Measurements from ENCODE around the gene ZNRF2. TPM values are rescaled to one million over a fixed set of nuclear protein-coding genes. Genes with fewer than 3 reads are reported as not detected.
A peak's percentile ranks its signal among the peaks of the same experiment; 100 is the strongest.

ZNRF2 gene
- total and polyA plus RNA-seq, 10 of the 15 experiments (the other 5 are each of a cell fraction or from before 2014, with no cell fraction given): 1.2 to 20.4 (median 9.5) TPM

DNA sequence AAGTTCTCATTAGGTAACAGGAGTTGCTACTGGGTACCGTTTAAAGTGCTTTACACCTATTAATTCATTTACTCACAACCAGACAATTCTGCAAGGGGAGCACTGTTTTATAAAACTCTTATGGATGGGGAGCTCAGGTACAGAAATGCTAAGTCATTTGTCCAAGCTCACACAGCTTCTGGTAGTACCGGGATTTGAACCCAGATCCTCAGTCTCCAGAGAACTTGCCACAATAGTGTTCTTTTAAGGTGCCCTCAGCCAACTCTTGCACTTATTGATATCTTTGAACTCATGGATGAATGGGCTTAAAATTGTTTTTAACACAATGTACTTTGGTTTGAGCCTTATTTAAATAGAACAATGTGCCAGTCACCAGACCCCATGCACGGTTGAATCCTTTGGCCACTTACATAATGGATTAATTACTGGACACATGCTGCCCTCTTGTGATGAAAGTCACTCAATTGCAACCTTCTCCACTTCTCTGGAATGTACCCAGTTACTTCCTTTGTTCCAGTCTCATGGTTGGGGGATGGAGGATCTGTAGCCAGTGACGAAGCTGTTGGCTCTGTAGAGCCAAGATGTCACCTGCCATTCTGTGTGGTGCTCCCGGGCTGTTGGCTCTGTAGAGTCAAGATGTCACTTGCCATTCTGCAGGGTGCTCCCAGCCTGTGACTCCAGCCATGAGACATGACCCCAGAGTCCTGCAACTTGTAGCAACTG lies 128.5 kb downstream of the ZNRF2 start:
- Histone ChIP-seq H3K79me2 (ENCODE audit: control insufficient read depth, insufficient read depth, low read length) (no peaks in the 10 kb centered on the region), H3K4me1 (ENCODE audit: control insufficient read depth, insufficient read depth, low read length) (peaks cover 8% of the 10 kb centered on the region), H3K9ac (ENCODE audit: control insufficient read depth, insufficient read depth, low read length) (no peak overlapping the region), H3K4me2 (ENCODE audit: control insufficient read depth, insufficient read depth) (no peak overlapping the region), H3K4me3 (no peak overlapping the region), H3K36me3 (ENCODE audit: control insufficient read depth in 2 of 2, insufficient read depth in 2 of 2, low read length in 1 of 2) (no peaks in the 10 kb centered on the region), H3K9me3 (replicated peaks; ENCODE audit: control insufficient read depth, insufficient read depth, low read length) (peaks cover 3% of the 10 kb centered on the region; the same call in 1 of the 3 replicates), H3K27ac (ENCODE audit: control insufficient read depth, insufficient read depth) (no peak overlapping the region), H2AFZ (ENCODE audit: control insufficient read depth, low read depth, low read length) (no peak overlapping the region), H3K27me3 (replicated peaks in 1 of 2; ENCODE audit: control insufficient read depth in 2 of 2, insufficient read depth in 2 of 2, low read length in 1 of 2) (no peaks in the 10 kb centered on the region), H4K20me1 (ENCODE audit: control insufficient read depth, insufficient read depth) (no peaks in the 10 kb centered on the region)
- RAD21 ChIA-PET (ENCODE audit: unreplicated experiment): interaction anchor here (2.3 to 3.1 kb wide), 2 partner anchors 90 to 136 kb away, joined by 7 to 20 read pairs; no protein-coding TSS in a partner anchor
- ATAC-seq (peak; percentile 75), FAIRE-seq (no peak), DNase-seq (ENCODE audit: low read depth, low spot score) (peak; percentile 16)
- POLR2A ChIA-PET: no interaction called here
- CTCF ChIA-PET: interaction anchor here (0.6 to 5.5 kb wide), 8 partner anchors 60 to 350 kb away, joined by 3 to 42 read pairs (median 5); no protein-coding TSS in a partner anchor
- BruUV-seq (replicated peaks): no TSS peak
- SMC1A ChIA-PET (ENCODE audit: uncharacterized antibody, unreplicated experiment): interaction anchor here (0.6 to 4.0 kb wide), 8 partner anchors 24 to 249 kb away, joined by 3 to 46 read pairs (median 4); no protein-coding TSS in a partner anchor
- intact Hi-C loops (cut with micrococcal nuclease; ENCODE audit: unreplicated experiment): loop anchor here (1.0 to 5.0 kb wide), 3 partner anchors 137 to 249 kb away; no protein-coding TSS in a partner anchor
- in situ Hi-C loops (cut with MboI): loop anchor here (5.0 kb wide), 2 partner anchors 136 to 251 kb away; no protein-coding TSS in a partner anchor
- 70% methylated on average over 5 of the region's 5 CpGs for WGBS (ENCODE audit: insufficient coverage, insufficient replicate concordance, low lambda C conversion rate, missing lambda C conversion rate)
- TF ChIP-seq IKZF2 (IDR thresholded peaks at IDR 0.05) (0 out of 4 replicates have a peak, but pooled peaks of 1 of the 2 experiments have one; percentile 9), SMC3 (IDR thresholded peaks at IDR 0.05; ENCODE audit: borderline replicate concordance, low read length) (peak; percentile 76), RAD21 (IDR thresholded peaks at IDR 0.05; ENCODE audit: insufficient read depth, low read depth, low read length) (peak; percentile 70), EED (IDR thresholded peaks at IDR 0.05; ENCODE audit: low read depth) (0 out of 2 replicates have a peak, but pooled peaks have one; percentile 26), IKZF1 (conservative IDR thresholded peaks at IDR 0.05) (peak; percentile 38; the same call in 1 of the 2 replicates), BHLHE40 (IDR thresholded peaks at IDR 0.05; ENCODE audit: borderline replicate concordance in 1 of 2, low read depth in 2 of 2, low read length in 1 of 2) (peak; percentile 17 to 43; a peak in 1 of 4 replicates), ATF7 (IDR thresholded peaks at IDR 0.05; ENCODE audit: low read depth) (no peak), EP300 (IDR thresholded peaks at IDR 0.05; ENCODE audit: borderline replicate concordance in 1 of 2, control insufficient read depth in 1 of 2, low read depth in 2 of 2, low read length in 2 of 2) (no peak)
- TF ChIP-seq, protein P1, sequence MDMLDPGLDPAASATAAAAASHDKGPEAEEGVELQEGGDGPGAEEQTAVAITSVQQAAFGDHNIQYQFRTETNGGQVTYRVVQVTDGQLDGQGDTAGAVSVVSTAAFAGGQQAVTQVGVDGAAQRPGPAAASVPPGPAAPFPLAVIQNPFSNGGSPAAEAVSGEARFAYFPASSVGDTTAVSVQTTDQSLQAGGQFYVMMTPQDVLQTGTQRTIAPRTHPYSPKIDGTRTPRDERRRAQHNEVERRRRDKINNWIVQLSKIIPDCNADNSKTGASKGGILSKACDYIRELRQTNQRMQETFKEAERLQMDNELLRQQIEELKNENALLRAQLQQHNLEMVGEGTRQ (IDR thresholded peaks at IDR 0.05; ENCODE audit: borderline replicate concordance, low read depth, low read length): no peak
- TF ChIP-seq, protein P2, sequence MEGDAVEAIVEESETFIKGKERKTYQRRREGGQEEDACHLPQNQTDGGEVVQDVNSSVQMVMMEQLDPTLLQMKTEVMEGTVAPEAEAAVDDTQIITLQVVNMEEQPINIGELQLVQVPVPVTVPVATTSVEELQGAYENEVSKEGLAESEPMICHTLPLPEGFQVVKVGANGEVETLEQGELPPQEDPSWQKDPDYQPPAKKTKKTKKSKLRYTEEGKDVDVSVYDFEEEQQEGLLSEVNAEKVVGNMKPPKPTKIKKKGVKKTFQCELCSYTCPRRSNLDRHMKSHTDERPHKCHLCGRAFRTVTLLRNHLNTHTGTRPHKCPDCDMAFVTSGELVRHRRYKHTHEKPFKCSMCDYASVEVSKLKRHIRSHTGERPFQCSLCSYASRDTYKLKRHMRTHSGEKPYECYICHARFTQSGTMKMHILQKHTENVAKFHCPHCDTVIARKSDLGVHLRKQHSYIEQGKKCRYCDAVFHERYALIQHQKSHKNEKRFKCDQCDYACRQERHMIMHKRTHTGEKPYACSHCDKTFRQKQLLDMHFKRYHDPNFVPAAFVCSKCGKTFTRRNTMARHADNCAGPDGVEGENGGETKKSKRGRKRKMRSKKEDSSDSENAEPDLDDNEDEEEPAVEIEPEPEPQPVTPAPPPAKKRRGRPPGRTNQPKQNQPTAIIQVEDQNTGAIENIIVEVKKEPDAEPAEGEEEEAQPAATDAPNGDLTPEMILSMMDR (IDR thresholded peaks at IDR 0.05 in 2 of 3, conservative IDR thresholded peaks at IDR 0.05 in 1 of 3; ENCODE audit: control insufficient read depth in 2 of 3, extremely low read depth in 1 of 3, insufficient read depth in 1 of 3, low read depth in 3 of 3, low read length in 3 of 3): peak; percentile 38 to 59 (median 40); a peak in 5 of 6 replicates

All from GM12878 (cell line).